RWPE1 (cell line): ENCODE data around the gene IL22RA2.

Source experiments
- CTCF ChIA-PET: fragments of 350-600 bp; sonication (Branson Sonifier 250); formaldehyde crosslinking; extraction: SDS; loops from one replicate; lab custom pipeline; 2021; lab: Yijun Ruan, JAX
- POLR2A ChIA-PET: fragments of 400-600 bp; formaldehyde crosslinking; extraction: SDS; loops from one replicate; lab custom pipeline; 2020; ENCODE audit warnings: antibody characterized with exemption; ENCODE audit not compliant: low non-redundant PET; lab: Yijun Ruan, JAX
- DNase-seq: peaks from one replicate; pipeline ENCODE4 v3.0.0; 2012; ENCODE audit warnings: low spot score
- H3K27ac ChIP-seq: fragments of 450-650 bp; 2 replicates; pipeline ENCODE4 v1.5.1; 2017
- TF ChIP-seq, protein P1 (sequence below): fragments of 450-650 bp; conservative IDR thresholded peaks from 2 replicates; pipeline ENCODE4 v1.5.1; 2017; ENCODE audit warnings: low read depth, mild to moderate bottlenecking

Gene IL22RA2

GRCh38 chr6:137190583-137191094 lies 17.2 kb upstream of the IL22RA2 start:
- ChIA-PET CTCF (interaction anchor here (0.8 kb wide), 1 partner anchor 451 kb away, joined by 3 read pairs; no protein-coding TSS in a partner anchor), POLR2A (no interaction called here)
- no peak for DNase-seq
- no peak overlapping the region for H3K27ac ChIP-seq
- TF ChIP-seq, protein P1, sequence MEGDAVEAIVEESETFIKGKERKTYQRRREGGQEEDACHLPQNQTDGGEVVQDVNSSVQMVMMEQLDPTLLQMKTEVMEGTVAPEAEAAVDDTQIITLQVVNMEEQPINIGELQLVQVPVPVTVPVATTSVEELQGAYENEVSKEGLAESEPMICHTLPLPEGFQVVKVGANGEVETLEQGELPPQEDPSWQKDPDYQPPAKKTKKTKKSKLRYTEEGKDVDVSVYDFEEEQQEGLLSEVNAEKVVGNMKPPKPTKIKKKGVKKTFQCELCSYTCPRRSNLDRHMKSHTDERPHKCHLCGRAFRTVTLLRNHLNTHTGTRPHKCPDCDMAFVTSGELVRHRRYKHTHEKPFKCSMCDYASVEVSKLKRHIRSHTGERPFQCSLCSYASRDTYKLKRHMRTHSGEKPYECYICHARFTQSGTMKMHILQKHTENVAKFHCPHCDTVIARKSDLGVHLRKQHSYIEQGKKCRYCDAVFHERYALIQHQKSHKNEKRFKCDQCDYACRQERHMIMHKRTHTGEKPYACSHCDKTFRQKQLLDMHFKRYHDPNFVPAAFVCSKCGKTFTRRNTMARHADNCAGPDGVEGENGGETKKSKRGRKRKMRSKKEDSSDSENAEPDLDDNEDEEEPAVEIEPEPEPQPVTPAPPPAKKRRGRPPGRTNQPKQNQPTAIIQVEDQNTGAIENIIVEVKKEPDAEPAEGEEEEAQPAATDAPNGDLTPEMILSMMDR: no peak

GRCh38 chr6:137188855-137189254 lies 15.4 kb upstream of the IL22RA2 start:
- ChIA-PET CTCF (no interaction called here), POLR2A (no interaction called here)
- no peak for DNase-seq
- no peak overlapping the region for H3K27ac ChIP-seq
- TF ChIP-seq, protein P1: no peak

- DNase-seq: no peak
- CTCF ChIA-PET: no interaction called here
- H3K27ac ChIP-seq: no peak overlapping the region
- POLR2A ChIA-PET: no interaction called here
- TF ChIP-seq, protein P1: no peak
Measured at GRCh38 chr6:137185290-137185689, 11.8 kb upstream of the IL22RA2 start.

GRCh38 chr6:137182654-137183073 lies 9.2 kb upstream of the IL22RA2 start:
- H3K27ac ChIP-seq: no peak overlapping the region
- TF ChIP-seq, protein P1: no peak
- no peak for DNase-seq
- ChIA-PET CTCF (no interaction called here), POLR2A (no interaction called here)

- POLR2A ChIA-PET: no interaction called here
- CTCF ChIA-PET: interaction anchor here (0.6 kb wide), 1 partner anchor 106 kb away, joined by 3 read pairs; no protein-coding TSS in a partner anchor
- no peak overlapping the region for H3K27ac ChIP-seq
- no peak for DNase-seq
- TF ChIP-seq, protein P1: no peak
Measured at GRCh38 chr6:137181891-137182653, 8.6 kb upstream of the IL22RA2 start.

- CTCF ChIA-PET: no interaction called here
- no peak for DNase-seq
- no peak overlapping the region for H3K27ac ChIP-seq
- POLR2A ChIA-PET: no interaction called here
- TF ChIP-seq, protein P1: no peak
Measured at GRCh38 chr6:137177611-137178010, 4.2 kb upstream of the IL22RA2 start.
